Osteocyte (in vitro differentiated cells): ENCODE measurements around the gene RUBCN. TPM values are rescaled to one million over a fixed set of nuclear protein-coding genes. Genes with fewer than 3 reads are reported as not detected.

Experiments used
- DNase-seq: peaks from one replicate; pipeline ENCODE4 v3.0.0; 2021; ENCODE audit warnings: mixed read lengths; ENCODE audit not compliant: unreplicated experiment; ENCODE audit errors: extremely low spot score
- H3K27ac Mint-ChIP-seq: one replicate; pipeline ENCODE4 v1.8.0; 2021; ENCODE audit warnings: mild to moderate bottlenecking, mixed read lengths; ENCODE audit not compliant: unreplicated experiment
- H3K27me3 Mint-ChIP-seq: one replicate; pipeline ENCODE4 v1.8.0; 2021; ENCODE audit warnings: mixed read lengths; ENCODE audit not compliant: unreplicated experiment
- H3K36me3 Mint-ChIP-seq: one replicate; pipeline ENCODE4 v1.8.0; 2021; ENCODE audit warnings: mixed read lengths; ENCODE audit not compliant: unreplicated experiment
- H3K4me1 Mint-ChIP-seq: one replicate; pipeline ENCODE4 v1.8.0; 2021; ENCODE audit warnings: mixed read lengths; ENCODE audit not compliant: unreplicated experiment
- H3K4me3 Mint-ChIP-seq: one replicate; pipeline ENCODE4 v1.8.0; 2021; ENCODE audit warnings: mild to moderate bottlenecking, moderate library complexity, mixed read lengths; ENCODE audit not compliant: unreplicated experiment
- H3K9me3 Mint-ChIP-seq: one replicate; pipeline ENCODE4 v1.8.0; 2021; ENCODE audit warnings: mixed read lengths; ENCODE audit not compliant: unreplicated experiment
- total RNA-seq: library from RNA; stranded (reverse); gene quantifications from 2 replicates; pipeline ENCODE4 v1.2.1, GENCODE V29; 2021
- TF ChIP-seq, protein P1 (sequence below): fragments of 200-600 bp; sonication (generic); IDR thresholded peaks from 2 replicates; pipeline ENCODE4 v1.5.0; 2021; ENCODE audit warnings: antibody characterized with exemption, mild to moderate bottlenecking, moderate library complexity

RUBCN gene
- total RNA-seq, 1 donor from 2014 or later = 30.3 TPM

GRCh38 chr3:197680955-197681521 lies 55.7 kb downstream of the RUBCN start:
- TF ChIP-seq, protein P1, sequence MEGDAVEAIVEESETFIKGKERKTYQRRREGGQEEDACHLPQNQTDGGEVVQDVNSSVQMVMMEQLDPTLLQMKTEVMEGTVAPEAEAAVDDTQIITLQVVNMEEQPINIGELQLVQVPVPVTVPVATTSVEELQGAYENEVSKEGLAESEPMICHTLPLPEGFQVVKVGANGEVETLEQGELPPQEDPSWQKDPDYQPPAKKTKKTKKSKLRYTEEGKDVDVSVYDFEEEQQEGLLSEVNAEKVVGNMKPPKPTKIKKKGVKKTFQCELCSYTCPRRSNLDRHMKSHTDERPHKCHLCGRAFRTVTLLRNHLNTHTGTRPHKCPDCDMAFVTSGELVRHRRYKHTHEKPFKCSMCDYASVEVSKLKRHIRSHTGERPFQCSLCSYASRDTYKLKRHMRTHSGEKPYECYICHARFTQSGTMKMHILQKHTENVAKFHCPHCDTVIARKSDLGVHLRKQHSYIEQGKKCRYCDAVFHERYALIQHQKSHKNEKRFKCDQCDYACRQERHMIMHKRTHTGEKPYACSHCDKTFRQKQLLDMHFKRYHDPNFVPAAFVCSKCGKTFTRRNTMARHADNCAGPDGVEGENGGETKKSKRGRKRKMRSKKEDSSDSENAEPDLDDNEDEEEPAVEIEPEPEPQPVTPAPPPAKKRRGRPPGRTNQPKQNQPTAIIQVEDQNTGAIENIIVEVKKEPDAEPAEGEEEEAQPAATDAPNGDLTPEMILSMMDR = no peak
- Mint-ChIP-seq H3K4me3 (no peak overlapping the region), H3K36me3 (peaks cover 23% of the 10 kb centered on the region), H3K4me1 (no peaks in the 10 kb centered on the region), H3K27me3 (no peaks in the 10 kb centered on the region), H3K9me3 (no peaks in the 10 kb centered on the region), H3K27ac (no peak overlapping the region)
- no peak for DNase-seq

DNA sequence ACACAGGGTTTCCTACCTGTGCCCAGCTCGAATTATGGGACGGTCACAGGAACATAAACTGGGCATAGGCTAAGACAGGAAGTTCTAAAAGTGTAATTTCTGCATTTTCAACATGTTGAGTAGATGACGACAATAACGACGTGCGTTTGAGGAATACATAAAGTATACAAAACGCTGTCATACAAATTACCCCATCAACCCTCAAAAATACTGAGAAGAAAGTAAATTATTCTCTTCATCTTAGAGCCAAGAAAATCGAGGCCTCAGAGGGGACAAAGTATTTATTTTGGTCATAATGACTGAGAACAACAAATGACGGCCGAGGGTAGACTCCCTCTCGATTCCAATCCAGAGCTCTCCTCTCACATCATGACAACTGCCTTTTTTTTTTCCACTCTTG lies 60.8 kb downstream of the RUBCN start:
- H3K4me3 Mint-ChIP-seq = no peak overlapping the region
- H3K27me3 Mint-ChIP-seq = no peaks in the 10 kb centered on the region
- H3K4me1 Mint-ChIP-seq = no peaks in the 10 kb centered on the region
- DNase-seq = no peak
- no peaks in the 10 kb centered on the region for H3K9me3 Mint-ChIP-seq
- no peak overlapping the region for H3K27ac Mint-ChIP-seq
- peaks cover 31% of the 10 kb centered on the region for H3K36me3 Mint-ChIP-seq
- TF ChIP-seq, protein P1 = no peak

DNA sequence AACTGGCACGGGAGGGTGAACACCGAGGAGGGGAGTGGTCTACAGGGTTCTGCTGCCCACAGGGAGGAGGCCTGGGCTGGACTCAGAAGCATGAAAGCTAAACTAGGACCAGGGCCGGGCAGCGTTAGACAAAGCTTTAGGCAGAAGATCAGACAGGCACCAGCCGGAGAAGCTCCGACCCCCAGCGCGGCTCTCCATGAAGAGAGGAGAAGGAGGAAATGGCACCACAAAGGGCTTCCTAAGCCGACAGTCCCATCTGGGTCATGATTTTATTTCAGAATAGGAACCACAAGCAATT lies 61.2 kb downstream of the RUBCN start:
- Mint-ChIP-seq H3K27me3 (no peaks in the 10 kb centered on the region), H3K9me3 (no peaks in the 10 kb centered on the region), H3K27ac (no peak overlapping the region), H3K36me3 (peaks cover 31% of the 10 kb centered on the region), H3K4me3 (no peak overlapping the region), H3K4me1 (no peaks in the 10 kb centered on the region)
- TF ChIP-seq, protein P1 = no peak
- DNase-seq = no peak

GRCh38 chr3:197674741-197675562 lies 61.8 kb downstream of the RUBCN start:
- no peaks in the 10 kb centered on the region for H3K4me1 Mint-ChIP-seq
- H3K27ac Mint-ChIP-seq = no peak overlapping the region
- peaks cover 34% of the 10 kb centered on the region for H3K36me3 Mint-ChIP-seq
- DNase-seq = no peak
- H3K27me3 Mint-ChIP-seq = no peaks in the 10 kb centered on the region
- TF ChIP-seq, protein P1 = no peak
- H3K4me3 Mint-ChIP-seq = no peak overlapping the region
- no peaks in the 10 kb centered on the region for H3K9me3 Mint-ChIP-seq

DNA sequence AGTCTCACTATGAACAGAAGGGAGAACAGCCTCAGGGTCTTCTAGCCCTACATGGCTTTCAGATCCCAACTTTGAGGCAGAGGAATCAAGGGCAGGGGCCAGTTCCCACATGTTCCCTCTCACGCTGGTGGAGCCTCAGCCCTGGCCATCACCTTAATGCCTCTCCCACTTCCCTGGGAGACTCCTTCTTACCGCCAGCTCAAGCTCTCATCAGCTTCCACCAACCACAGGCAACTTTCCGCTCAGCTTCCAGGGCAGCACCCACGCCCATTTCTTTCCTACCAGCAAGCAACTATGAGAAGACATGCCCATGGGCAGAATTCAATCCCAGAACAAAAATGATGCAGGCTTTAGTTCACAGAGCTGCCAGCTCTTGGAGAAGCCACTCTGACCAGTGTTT lies 63.5 kb downstream of the RUBCN start:
- H3K36me3 Mint-ChIP-seq = peaks cover 34% of the 10 kb centered on the region

More for the DNA sequence above, 63.5 kb downstream of the RUBCN start:
- Mint-ChIP-seq H3K9me3 (no peaks in the 10 kb centered on the region), H3K27me3 (no peaks in the 10 kb centered on the region), H3K4me3 (no peak overlapping the region), H3K27ac (no peak overlapping the region), H3K4me1 (no peaks in the 10 kb centered on the region)
- TF ChIP-seq, protein P1 = no peak
- DNase-seq = no peak
